HG03064 (cell line): ENCODE results near the gene GALR3.

ENCODE experiments used
- ATAC-seq: cut with Tn5 transposase; IDR thresholded peaks from one replicate; pipeline ENCODE4 v1.9.1; 2021; ENCODE audit warnings: low read depth; ENCODE audit not compliant: unreplicated experiment

The GALR3 gene

GRCh38 chr22:37855462-37855861 lies 32.3 kb downstream of the GALR3 start:
- ATAC-seq: no peak

- ATAC-seq: no peak
Measured at GRCh38 chr22:37860796-37861421, 37.7 kb downstream of the GALR3 start.

- ATAC-seq: no peak
Measured at GRCh38 chr22:37862570-37863325, 39.6 kb downstream of the GALR3 start.

- ATAC-seq: no peak
Measured at GRCh38 chr22:37865510-37865909, 42.3 kb downstream of the GALR3 start.

GRCh38 chr22:37870273-37870672 lies 47.1 kb downstream of the GALR3 start:
- no peak for ATAC-seq
